ENCODE measurements around the gene NPR3.

The NPR3 gene

DNA sequence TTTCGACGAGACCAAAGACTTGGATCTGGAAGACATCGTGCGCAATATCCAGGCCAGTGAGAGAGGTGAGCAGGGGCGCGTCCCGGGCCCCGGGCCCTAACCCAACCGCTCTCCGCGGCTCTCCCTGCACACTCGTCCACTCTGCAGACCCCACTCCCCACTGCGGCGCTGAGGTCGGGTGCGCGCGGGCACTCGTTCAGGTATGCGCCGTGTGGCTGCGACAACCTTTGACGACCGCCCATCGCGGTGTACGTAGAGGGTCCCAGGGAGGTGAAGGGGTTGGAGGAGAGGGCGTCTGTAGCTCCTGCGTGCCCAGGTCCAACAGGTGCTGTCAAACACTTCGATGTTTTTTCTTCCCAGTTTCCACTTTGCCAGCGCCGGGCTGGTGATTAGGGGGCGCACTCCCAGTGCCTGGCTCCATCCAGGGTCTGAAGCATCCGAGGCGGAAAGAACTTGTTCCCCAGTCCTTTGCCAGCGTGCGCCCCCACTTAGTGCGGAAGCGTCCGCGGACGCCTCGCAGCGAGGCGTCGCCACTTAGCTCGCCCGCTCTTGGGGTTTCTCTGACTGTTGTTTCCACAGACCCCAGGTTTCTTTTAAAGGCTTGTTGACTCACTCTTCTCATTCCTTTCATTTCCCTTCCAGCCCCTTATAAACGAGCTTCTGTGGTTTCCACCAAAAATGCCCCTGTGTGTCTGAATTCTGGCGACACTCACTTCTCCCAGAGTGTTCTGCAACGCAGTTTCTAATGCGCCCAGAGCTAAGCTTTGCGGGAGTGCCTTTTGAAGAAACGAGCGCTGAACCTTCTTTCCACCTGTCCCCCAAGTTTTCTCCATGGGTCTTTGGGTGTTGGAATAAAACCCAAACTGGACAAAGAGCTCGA is 1.6 kb downstream of the NPR3 start:
- DNase-seq = no peak

DNA sequence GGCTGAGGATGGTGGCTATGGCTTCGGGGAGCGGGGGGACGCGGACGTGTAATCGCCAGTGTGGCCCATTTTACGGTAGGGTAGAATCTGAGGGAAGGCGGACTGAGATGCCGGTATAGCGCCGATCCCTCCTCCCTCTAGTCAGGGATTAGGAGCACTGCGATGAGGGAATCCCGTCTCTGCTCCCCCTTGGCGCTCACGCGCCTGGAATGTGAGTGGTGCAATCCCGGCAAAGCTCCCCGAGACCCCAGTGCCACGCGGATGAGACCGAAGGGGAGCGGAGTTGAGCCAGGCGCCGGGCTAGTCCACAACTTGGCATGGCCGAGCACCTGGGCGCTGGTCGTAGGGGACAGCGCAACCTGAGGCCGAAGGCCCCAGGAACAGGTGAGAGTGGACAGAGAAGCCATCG is 2.2 kb downstream of the NPR3 start:
- DNase-seq = no peak

DNA sequence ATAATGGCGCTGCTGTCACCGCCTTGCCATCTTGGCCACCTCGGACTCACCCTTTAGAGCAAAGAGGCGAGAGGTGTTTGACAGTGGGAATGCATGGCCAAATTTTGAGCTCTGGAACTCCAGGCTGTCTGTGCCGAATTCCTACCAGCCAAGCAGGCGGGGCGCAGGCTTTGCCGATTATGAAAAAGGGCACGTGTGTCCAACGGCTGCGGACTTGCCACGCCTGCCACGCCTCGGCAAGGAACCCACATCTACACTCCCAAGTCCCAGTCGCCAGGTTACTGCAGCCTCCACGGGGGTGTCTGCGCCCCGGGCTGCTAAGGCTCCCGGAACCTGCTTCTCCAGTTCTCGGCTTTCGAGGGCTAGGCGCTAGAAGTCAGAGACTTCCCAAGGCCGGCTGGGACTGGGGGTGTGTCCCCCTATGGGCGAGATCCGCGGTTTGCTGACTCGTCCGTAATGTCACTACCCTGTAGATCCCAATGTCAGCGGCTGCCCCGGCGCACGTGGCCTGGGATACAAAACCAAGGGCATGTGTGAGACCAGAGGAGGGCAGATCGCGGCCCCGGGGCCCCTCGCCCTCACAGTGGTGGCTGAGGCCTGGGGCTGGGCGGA is 2.8 kb downstream of the NPR3 start:
- DNase-seq = no peak

DNA sequence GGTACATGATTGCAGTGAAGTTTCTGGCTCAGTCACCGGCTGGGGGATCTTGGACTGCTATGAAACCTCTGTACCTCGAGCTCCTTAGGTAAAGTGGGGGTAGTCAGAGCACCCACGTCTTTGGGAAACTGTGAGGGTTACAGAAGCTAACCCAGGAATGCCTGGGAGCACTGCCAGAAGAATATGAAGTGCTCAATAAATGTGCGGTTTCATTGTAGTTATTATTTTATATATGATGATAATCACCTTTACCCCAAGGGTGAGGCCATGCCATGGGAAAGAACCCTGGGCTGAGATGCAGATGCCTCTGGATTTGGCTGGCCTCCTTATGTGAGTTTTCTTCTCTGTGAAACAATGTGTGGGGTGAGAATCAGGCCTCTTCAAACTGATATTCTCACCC is 3.7 kb downstream of the NPR3 start:
- DNase-seq = no peak

DNA sequence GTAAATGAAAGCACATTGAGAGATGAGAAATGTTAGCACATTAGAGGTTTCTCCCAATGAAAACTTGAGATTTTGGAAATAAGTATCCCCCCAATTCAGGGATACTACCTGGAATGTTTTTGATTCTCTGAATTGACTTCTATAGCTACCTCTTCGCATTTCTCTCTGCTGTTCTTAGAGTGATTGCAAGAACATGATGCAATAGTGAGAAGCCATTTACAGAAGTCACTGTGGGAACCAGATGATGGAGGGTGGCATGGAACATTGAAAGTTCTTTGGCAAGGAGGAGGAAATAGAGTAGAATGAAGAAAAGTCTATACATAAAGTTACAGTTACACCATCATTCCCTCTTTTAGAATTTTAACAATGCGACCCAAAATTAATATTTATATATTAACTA is 9.2 kb downstream of the NPR3 start:
- no peak for DNase-seq

- DNase-seq = no peak
Measured at GRCh38 chr5:32721626-32722025, 10.5 kb downstream of the NPR3 start.

GRCh38 chr5:32722957-32723356 is 11.8 kb downstream of the NPR3 start:
- no peak for DNase-seq

- DNase-seq = no peak
Measured at GRCh38 chr5:32724526-32724925, 13.4 kb downstream of the NPR3 start.

DNA sequence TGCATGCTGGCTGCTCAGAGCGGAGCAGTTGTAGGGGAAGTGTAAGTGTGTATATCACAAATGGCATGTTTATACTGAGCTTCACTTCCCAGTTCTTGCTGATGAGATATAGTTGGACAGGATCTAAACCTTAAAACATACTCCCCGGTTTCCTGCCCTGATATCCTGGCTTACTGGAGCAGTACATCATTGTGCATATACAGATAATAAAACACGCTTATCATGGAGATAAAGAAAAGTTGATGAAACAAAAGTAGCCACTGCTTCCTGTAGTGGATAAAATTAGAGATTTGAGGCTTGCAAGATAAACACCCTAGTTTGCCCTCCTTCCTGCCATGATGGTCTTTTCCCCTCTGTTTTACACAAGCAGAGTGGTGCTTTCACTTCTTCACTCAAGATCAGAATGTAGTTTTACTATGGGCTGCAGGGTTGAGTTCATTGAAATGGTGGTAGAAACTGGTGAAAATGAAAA is 15.0 kb downstream of the NPR3 start:
- no peak for DNase-seq

- DNase-seq = no peak
Measured at GRCh38 chr5:32729651-32730050, 18.5 kb downstream of the NPR3 start.

DNA sequence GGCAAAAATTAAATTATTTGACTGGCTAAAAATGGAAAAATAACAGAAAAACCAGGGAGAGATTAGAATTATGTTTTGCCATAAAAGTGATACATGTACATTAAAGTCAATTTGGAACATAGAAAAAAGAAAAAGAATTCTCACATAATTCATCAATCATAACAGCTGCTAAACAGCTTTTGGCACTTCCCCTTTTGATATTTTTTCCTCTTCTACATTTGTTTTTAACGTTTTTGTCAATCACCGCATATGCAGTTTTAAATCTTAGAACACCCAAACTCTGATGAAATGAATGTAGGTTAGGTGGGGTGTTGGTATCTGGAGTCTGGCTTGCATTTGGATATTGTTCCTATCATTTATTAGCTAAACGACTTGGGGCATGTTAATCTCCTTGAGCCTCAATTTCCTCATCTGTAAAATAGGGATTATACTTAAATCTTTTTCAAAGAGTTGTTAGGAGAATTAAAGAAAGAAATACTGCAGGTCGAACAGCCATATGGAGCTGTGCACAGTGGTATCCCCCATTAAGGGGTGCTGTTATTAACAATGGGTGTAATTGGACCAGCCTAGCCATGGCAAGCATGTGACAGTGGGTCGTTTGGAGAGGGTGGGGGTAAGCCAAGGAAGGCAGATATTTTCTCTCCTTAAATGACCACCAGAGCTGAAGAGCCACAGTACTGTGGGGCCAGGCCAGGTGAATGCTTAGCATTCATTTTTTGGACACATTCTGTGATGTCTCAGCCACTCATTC is 22.6 kb downstream of the NPR3 start:
- DNase-seq = no peak

- no peak for DNase-seq
Measured at GRCh38 chr5:32734827-32735378, 23.8 kb downstream of the NPR3 start.

DNA sequence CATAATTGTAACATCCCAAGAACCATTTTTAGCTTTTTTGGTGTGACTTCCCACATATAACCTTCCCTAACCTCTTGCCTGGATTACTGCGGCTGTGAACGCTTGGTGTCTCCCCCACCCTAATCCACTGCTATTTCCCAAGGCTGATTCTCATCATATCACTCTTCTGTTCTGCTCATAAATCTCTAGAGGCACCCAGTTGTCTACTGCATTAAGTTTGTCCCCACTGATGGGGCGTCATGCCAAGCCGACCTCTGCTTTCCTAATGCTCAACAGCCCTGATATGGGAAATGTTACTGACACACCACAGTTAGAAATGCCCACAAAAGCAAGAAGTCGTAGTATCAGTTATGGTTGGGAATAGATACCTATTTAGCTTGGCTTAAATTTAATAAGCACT is 24.4 kb downstream of the NPR3 start:
- no peak for DNase-seq

DNA sequence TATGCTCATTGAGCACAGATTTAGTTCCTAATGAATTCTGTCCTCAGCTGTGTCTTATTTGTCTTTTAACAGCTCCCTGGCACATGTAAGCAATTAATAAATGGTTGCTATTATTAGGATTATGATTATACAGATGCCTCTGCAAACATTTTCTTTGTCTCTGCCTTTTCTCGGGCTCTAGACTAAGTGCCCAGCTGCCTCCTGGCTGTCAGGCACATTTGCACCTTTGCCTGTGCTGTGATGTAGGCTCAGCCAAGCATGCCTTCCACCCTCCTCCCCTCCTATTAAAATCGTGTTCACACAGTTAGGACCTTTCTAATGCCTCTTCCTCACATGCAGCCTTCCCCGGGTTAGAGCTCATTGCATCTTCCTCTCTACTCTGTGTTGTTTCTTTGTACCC is 25.7 kb downstream of the NPR3 start:
- no peak for DNase-seq

GRCh38 chr5:32740651-32741050 is 29.5 kb downstream of the NPR3 start:
- DNase-seq = no peak

GRCh38 chr5:32745317-32745716 is 34.2 kb downstream of the NPR3 start:
- DNase-seq = no peak

DNA sequence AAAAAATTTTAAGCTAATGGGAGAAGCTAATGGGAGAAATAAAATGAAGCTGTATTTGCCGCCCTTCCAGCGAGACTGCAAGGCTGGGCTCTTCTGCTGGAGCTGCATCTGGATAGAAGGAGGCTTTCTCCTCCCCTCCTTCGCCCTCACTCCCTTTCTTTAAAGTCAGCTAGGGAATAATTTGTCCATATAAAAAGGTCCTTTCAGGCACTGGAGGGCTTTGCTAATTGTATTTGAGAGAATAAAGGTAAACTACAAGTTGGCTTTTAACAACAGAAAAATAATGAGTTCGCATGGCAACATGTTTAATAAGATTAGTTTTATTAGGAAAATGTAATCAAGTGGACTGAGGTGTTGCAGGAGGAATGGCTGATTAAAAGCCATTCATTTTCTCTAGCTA is 41.3 kb downstream of the NPR3 start:
- DNase-seq = no peak

- no peak for DNase-seq
Measured at GRCh38 chr5:32753051-32753450, 41.9 kb downstream of the NPR3 start.

DNA sequence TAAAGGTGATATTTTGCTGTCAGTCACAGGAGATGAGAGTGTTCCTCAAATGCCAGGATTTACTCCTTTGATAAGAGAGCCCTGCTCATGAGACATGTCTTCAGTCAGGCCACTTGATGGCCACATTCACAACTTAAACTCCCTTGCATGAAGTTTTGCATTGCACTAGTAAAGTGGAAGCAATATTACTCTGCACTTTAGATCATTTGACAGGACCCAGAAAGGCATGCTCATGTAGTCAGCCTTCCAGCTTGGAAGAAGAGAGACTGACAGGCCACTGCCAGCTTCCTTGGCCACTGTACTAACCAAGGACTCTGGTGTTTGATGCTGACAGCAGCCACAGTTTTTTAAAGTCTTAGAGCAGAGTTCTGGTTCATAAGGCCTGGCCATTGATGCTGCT is 42.6 kb downstream of the NPR3 start:
- no peak for DNase-seq

- DNase-seq = no peak
Measured at GRCh38 chr5:32754284-32754683, 43.2 kb downstream of the NPR3 start.

DNA sequence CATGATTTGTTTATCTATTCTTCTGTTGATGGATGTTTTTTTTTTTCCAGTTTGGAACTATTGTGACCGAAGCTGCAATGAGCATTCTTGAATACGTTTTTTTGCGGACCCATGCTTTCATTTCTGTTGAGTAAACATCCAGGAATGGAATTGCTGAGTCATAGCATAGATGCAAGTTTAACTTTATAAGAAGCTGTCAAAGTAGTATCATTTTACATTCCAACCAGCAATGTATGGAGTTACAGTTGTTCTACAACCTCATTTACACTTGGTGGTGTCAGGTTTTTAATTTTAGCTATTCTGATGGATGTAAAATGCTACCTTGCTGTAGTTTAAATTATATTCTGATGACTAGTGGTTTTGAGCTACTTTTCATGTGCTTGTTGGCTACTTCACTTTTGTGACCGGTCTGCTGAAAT is 49.0 kb downstream of the NPR3 start:
- no peak for DNase-seq

GRCh38 chr5:32765266-32765665 is 54.1 kb downstream of the NPR3 start:
- no peak for DNase-seq

- DNase-seq = no peak
Measured at GRCh38 chr5:32767948-32768467, 56.9 kb downstream of the NPR3 start.
